Gastroesophageal sphincter (tissue), 4 donors: ENCODE results near the gene SLC39A11. TPM values are rescaled to one million over a fixed set of nuclear protein-coding genes. Genes with fewer than 3 reads are reported as not detected.

Experiments
- ATAC-seq: fragments of 150-250 bp; one replicate; pipeline ENCODE4 v1.9.1; 2016; ENCODE audit warnings: mild to moderate bottlenecking, moderate library complexity
- H3K27ac ChIP-seq, 4 donors: fragments of 200-600 bp; sonication (generic) in 3 of 4; 1 replicate in 3 of 4; 2 replicates in 1 of 4; pipeline ENCODE4 v1.5.1; 2016 to 2019
- H3K27me3 ChIP-seq: fragments of 200-600 bp; sonication (generic); one replicate; pipeline ENCODE4 v1.5.1; 2019
- H3K36me3 ChIP-seq, 2 donors: fragments of 200-600 bp; sonication (generic); one replicate each; pipeline ENCODE4 v1.5.1; 2019; ENCODE audit warnings: control low read depth in 1 of 2
- H3K4me1 ChIP-seq, 3 donors: fragments of 200-600 bp; sonication (generic); 1 replicate in 2 of 3; 2 replicates in 1 of 3; pipeline ENCODE4 v1.5.1; 2016 to 2019; ENCODE audit warnings: control low read depth in 2 of 3
- H3K4me3 ChIP-seq, 2 donors: fragments of 200-600 bp; sonication (generic); one replicate each; pipeline ENCODE4 v1.5.1; 2019; ENCODE audit warnings: mild to moderate bottlenecking in 1 of 2, moderate library complexity in 1 of 2
- H3K9me3 ChIP-seq, 3 donors: fragments of 200-600 bp; sonication (generic); one replicate each; pipeline ENCODE4 v1.5.1; 2017 to 2019; ENCODE audit warnings: control low read depth in 2 of 3
- CTCF ChIP-seq, 4 experiments: fragments of 200-600 bp in 2 of 4; fragments of 450-650 bp in 2 of 4; sonication (generic) in 1 of 4; IDR thresholded peaks; one replicate each; pipeline ENCODE4 v1.5.1; 2017 to 2019; ENCODE audit warnings: antibody characterized with exemption in 4 of 4, mild to moderate bottlenecking in 2 of 4, moderate library complexity in 2 of 4
- EP300 ChIP-seq: sonication (generic); formaldehyde crosslinking; IDR thresholded peaks from one replicate; pipeline ENCODE4 v1.6.1; 2017; ENCODE audit warnings: antibody characterized with exemption, mild to moderate bottlenecking
- POLR2A ChIP-seq, 2 donors: fragments of 450-650 bp; IDR thresholded peaks; one replicate each; pipeline ENCODE4 v1.6.1; 2017; ENCODE audit warnings: antibody characterized with exemption in 2 of 2, mild to moderate bottlenecking in 2 of 2, moderate library complexity in 1 of 2
- POLR2AphosphoS5 ChIP-seq: sonication (generic); formaldehyde crosslinking; IDR thresholded peaks from one replicate; pipeline ENCODE4 v1.6.1; 2017; ENCODE audit warnings: antibody characterized with exemption
- WGBS, 2 donors: methylation state at CpG; one replicate each; pipeline ENCODE4 v1.1.5; 2018; ENCODE audit warnings: low coverage in 1 of 2; 5-methylcytosine and 5-hydroxymethylcytosine counted together
- total RNA-seq, 4 donors: library from RNA; depleted of rRNA; stranded (reverse); fragments of >200 nt; gene quantifications; one replicate each; pipeline ENCODE4 v1.1.0, GENCODE V29; 2016

SLC39A11 gene
- total RNA-seq, 4 donors from 2014 or later, result 11.6 to 16.8 (median 14.5) TPM

- Histone ChIP-seq H3K36me3 (no peaks in the 10 kb centered on the region), H3K4me1 (no peaks in the 10 kb centered on the region), H3K27ac (no peak overlapping the region), H3K27me3 (peaks cover 6% of the 10 kb centered on the region), H3K4me3 (no peak overlapping the region), H3K9me3 (no peaks in the 10 kb centered on the region)
- 51 to 60% methylated on average over 3 of the region's 3 CpGs for WGBS, 2 donors
- TF ChIP-seq POLR2A (IDR thresholded peaks at IDR 0.05) (no peak), POLR2AphosphoS5 (no peak), EP300 (no peak), CTCF (IDR thresholded peaks at IDR 0.05) (no peak)
- no peak for ATAC-seq
Measured at GRCh38 chr17:73128496-73128895, 36.0 kb upstream of the SLC39A11 start.

GRCh38 chr17:73126716-73127473 lies 34.4 kb upstream of the SLC39A11 start:
- 82 to 85% methylated on average over 7 to 8 of the region's 8 CpGs for WGBS, 2 donors
- ATAC-seq, result no peak
- TF ChIP-seq POLR2AphosphoS5 (no peak), CTCF (IDR thresholded peaks at IDR 0.05) (no peak), EP300 (no peak)
- no peaks in the 10 kb centered on the region for H3K4me1 ChIP-seq
- H3K27ac ChIP-seq, result no peak overlapping the region
- no peaks in the 10 kb centered on the region for H3K9me3 ChIP-seq
- no peaks in the 10 kb centered on the region for H3K27me3 ChIP-seq
- no peak overlapping the region for H3K4me3 ChIP-seq
- H3K36me3 ChIP-seq, result no peaks in the 10 kb centered on the region

- Histone ChIP-seq H3K4me1 (no peaks in the 10 kb centered on the region), H3K4me3 (no peak overlapping the region), H3K9me3 (no peaks in the 10 kb centered on the region), H3K36me3 (no peaks in the 10 kb centered on the region), H3K27me3 (no peaks in the 10 kb centered on the region), H3K27ac (no peak overlapping the region)
- 72 to 79% methylated on average over 7 of the region's 7 CpGs for WGBS, 2 donors
- TF ChIP-seq POLR2AphosphoS5 (no peak), POLR2A (IDR thresholded peaks at IDR 0.05) (no peak), CTCF (IDR thresholded peaks at IDR 0.05) (no peak), EP300 (no peak)
- ATAC-seq, result no peak
Measured at GRCh38 chr17:73123606-73124320, 31.3 kb upstream of the SLC39A11 start.

GRCh38 chr17:73122953-73123605 lies 30.6 kb upstream of the SLC39A11 start:
- Histone ChIP-seq H3K9me3 (no peaks in the 10 kb centered on the region), H3K4me3 (no peak overlapping the region), H3K27ac (no peak overlapping the region), H3K4me1 (no peaks in the 10 kb centered on the region), H3K36me3 (no peaks in the 10 kb centered on the region), H3K27me3 (no peaks in the 10 kb centered on the region)
- TF ChIP-seq POLR2AphosphoS5 (no peak), POLR2A (IDR thresholded peaks at IDR 0.05) (no peak), CTCF (IDR thresholded peaks at IDR 0.05) (no peak), EP300 (no peak)
- WGBS, 2 donors, result 83 to 100% methylated on average over 2 to 4 of the region's 4 CpGs
- no peak for ATAC-seq
